Lower lobe of right lung (tissue), 2 donors: Measurements from ENCODE around the gene SRCAP. TPM values are rescaled to one million over a fixed set of nuclear protein-coding genes. Genes with fewer than 3 reads are reported as not detected.

ENCODE experiments used
- ATAC-seq, 2 donors: fragments of 200-7000 bp; cut with Tn5 transposase; one replicate each; pipeline ENCODE4 v1.9.1; 2020 to 2022; ENCODE audit warnings: mild to moderate bottlenecking in 2 of 2, moderate library complexity in 2 of 2
- DNase-seq: peaks from one replicate; pipeline ENCODE4 v3.0.0-alpha.2; 2020
- H3K27ac ChIP-seq: fragments of 200-600 bp; one replicate; pipeline ENCODE4 v1.8.0; 2022
- H3K27me3 ChIP-seq: fragments of 200-600 bp; one replicate; pipeline ENCODE4 v1.8.0; 2022; ENCODE audit warnings: low read depth
- H3K36me3 ChIP-seq: fragments of 200-600 bp; one replicate; pipeline ENCODE4 v1.8.0; 2022; ENCODE audit warnings: mild to moderate bottlenecking
- H3K4me1 ChIP-seq: fragments of 200-600 bp; one replicate; pipeline ENCODE4 v1.8.0; 2022
- H3K4me3 ChIP-seq: fragments of 200-600 bp; one replicate; pipeline ENCODE4 v1.8.0; 2022; ENCODE audit warnings: mild to moderate bottlenecking
- H3K9me3 ChIP-seq: fragments of 200-600 bp; one replicate; pipeline ENCODE4 v1.8.0; 2022
- CTCF ChIP-seq: fragments of 200-600 bp; IDR thresholded peaks from one replicate; pipeline ENCODE4 v1.8.0; 2022; ENCODE audit warnings: antibody characterized with exemption, mild to moderate bottlenecking
- intact Hi-C: fragments of 100-400 bp; cut with DNase I; formaldehyde crosslinking; loops from one replicate; pipeline ENCODE4 v1.11.0; 2022
- total RNA-seq: library from RNA; stranded (reverse); fragmentation: NEBNext Ultra II Directional; extraction: Animal tissue kit (Norgen Biotek cat#: 25700); gene quantifications from one replicate; pipeline ENCODE4 v1.2.1, GENCODE V29; 2021
- donor health status: DM: no; HTN: yes; CAD: no; lungs with severe emphysema.

Gene SRCAP
- total RNA-seq, 1 donor from 2014 or later: 73.8 TPM

- no peak for TF ChIP-seq CTCF
- Histone ChIP-seq H3K27ac (peak overlapping the region; percentile 86), H3K9me3 (no peaks in the 10 kb centered on the region), H3K4me1 (peaks cover 22% of the 10 kb centered on the region), H3K4me3 (peak overlapping the region; percentile 74), H3K27me3 (no peaks in the 10 kb centered on the region), H3K36me3 (peaks cover 25% of the 10 kb centered on the region)
- intact Hi-C loops: no loop called here
- DNase-seq (peak; percentile 64), ATAC-seq (peak; percentile 68 to 70)
Measured at GRCh38 chr16:30786115-30786935, 87.4 kb downstream of the SRCAP start.

- no peaks in the 10 kb centered on the region for H3K27me3 ChIP-seq
- peak within 1 kb of the TSS; percentile 86 for H3K27ac ChIP-seq
- TF ChIP-seq CTCF: no peak
- H3K36me3 ChIP-seq: peaks cover 18% of the 10 kb centered on the region
- H3K4me1 ChIP-seq: peaks cover 22% of the 10 kb centered on the region
- intact Hi-C loops: no loop called here
- peak; percentile 90 to 92 for ATAC-seq
- no peaks in the 10 kb centered on the region for H3K9me3 ChIP-seq
- peak; percentile 75 for DNase-seq
- peak within 1 kb of the TSS; percentile 74 for H3K4me3 ChIP-seq
Measured at GRCh38 chr16:30786936-30787612, 88.1 kb downstream of the SRCAP start, which contains the start of gene ZNF629. TSS of gene ZNF629 (minus strand) at chr16:30787205. CDS start at chr16:30784482, 2,723 bp downstream.

- H3K36me3 ChIP-seq: peaks cover 10% of the 10 kb centered on the region
- peak overlapping the region; percentile 86 for H3K27ac ChIP-seq
- TF ChIP-seq CTCF: no peak
- no peaks in the 10 kb centered on the region for H3K9me3 ChIP-seq
- H3K4me3 ChIP-seq: peak overlapping the region; percentile 74
- ATAC-seq (no peak), DNase-seq (no peak)
- intact Hi-C loops: no loop called here
- no peaks in the 10 kb centered on the region for H3K27me3 ChIP-seq
- H3K4me1 ChIP-seq: peaks cover 22% of the 10 kb centered on the region
Measured at GRCh38 chr16:30787613-30788378, 88.8 kb downstream of the SRCAP start.

Other genes with a start within 250 kb of the SRCAP start
- gene ITGAL, start 226.4 kb upstream of the SRCAP start, total RNA-seq: 127 TPM
- gene ZNF768, start 172.6 kb upstream of the SRCAP start, total RNA-seq: 24.9 TPM
- gene ZNF747, start 164.3 kb upstream of the SRCAP start, total RNA-seq: 9.3 TPM
- gene ZNF764, start 140.8 kb upstream of the SRCAP start, total RNA-seq: 8.4 TPM
- 13.5 TPM for gene ZNF688, start 127.5 kb upstream of the SRCAP start, total RNA-seq
- 16.2 TPM for gene ZNF785, start 113.5 kb upstream of the SRCAP start, total RNA-seq
- gene ZNF689, start 88.8 kb upstream of the SRCAP start, total RNA-seq: 7.7 TPM
- gene PRR14, start 48.2 kb upstream of the SRCAP start, total RNA-seq: 46.3 TPM
- 68.6 TPM for gene FBRS, start 40.7 kb upstream of the SRCAP start, total RNA-seq
- 25.5 TPM for gene PHKG2, start 49.3 kb downstream of the SRCAP start, total RNA-seq
- 11.1 TPM for gene CFAP119, start 62.9 kb downstream of the SRCAP start, total RNA-seq
- 95.9 TPM for gene RNF40, start 63.2 kb downstream of the SRCAP start, total RNA-seq
- gene ZNF629, start 88.0 kb downstream of the SRCAP start, total RNA-seq: 11.9 TPM
- 23.3 TPM for gene BCL7C, start 194.9 kb downstream of the SRCAP start, total RNA-seq
- gene CTF1, start 197.4 kb downstream of the SRCAP start, total RNA-seq: 10.3 TPM
- 14.5 TPM for gene FBXL19, start 224.4 kb downstream of the SRCAP start, total RNA-seq
- 30.2 TPM for gene ORAI3, start 249.9 kb downstream of the SRCAP start, total RNA-seq